HCT116 (cell line): ENCODE measurements around the gene PDE4B. TPM values are rescaled to one million over a fixed set of nuclear protein-coding genes. Genes with fewer than 3 reads are reported as not detected.

Experiments
- ATAC-seq: fragments of 200-7000 bp; cut with Tn5 transposase; 2 replicates; pipeline ENCODE4 v1.9.1; 2020; ENCODE audit warnings: mild to moderate bottlenecking, moderate library complexity
- BruUV-seq: library from RNA; stranded (reverse); fragments of 400-500 nt; replicated peaks from 2 replicates; lab custom pipeline; 2021; lab: Mats Ljungman, UMichigan
- CTCF ChIA-PET: fragments of 300-600 bp; sonication (Branson Sonifier 250); formaldehyde crosslinking; loops from one replicate; lab custom pipeline; 2021; ENCODE audit warnings: antibody characterized with exemption; lab: Charles Lee
- POLR2A ChIA-PET: fragments of 300-600, 350-600 bp; sonication (Branson Sonifier 250); formaldehyde crosslinking; loops from one replicate; lab custom pipeline; 2021; ENCODE audit warnings: antibody characterized with exemption; lab: Charles Lee
- RAD21 ChIA-PET, 2 experiments: fragments of 300-600 bp; sonication (Branson Sonifier 250); formaldehyde crosslinking; loops; one replicate each; lab custom pipeline; 2023; ENCODE audit warnings: low total read pairs in 2 of 2; ENCODE audit not compliant: uncharacterized antibody in 2 of 2, unreplicated experiment in 2 of 2, low non-redundant PET in 1 of 2; lab: Charles Lee
- DNase-seq: peaks from one replicate; pipeline ENCODE4 v3.0.0-alpha.2; 2010; ENCODE audit warnings: low read depth, low spot score
- H2AFZ ChIP-seq: fragments of 200-600 bp; shearing (Covaris generic), sonication (generic); 2 replicates; pipeline ENCODE4 v1.6.1; 2017; ENCODE audit warnings: low read depth, mixed run types, mixed read lengths, antibody characterized with exemption, low read length; ENCODE audit not compliant: poor library complexity, severe bottlenecking
- H3K27ac ChIP-seq: 2 replicates; pipeline ENCODE4 v1.5.1; 2012; ENCODE audit warnings: low read depth, low read length
- H3K27me3 ChIP-seq: fragments of 200-600 bp; sonication (generic); 2 replicates; pipeline ENCODE4 v1.6.1; 2016; ENCODE audit warnings: mixed run types, low read length, mixed read lengths; ENCODE audit not compliant: insufficient read depth
- H3K36me3 ChIP-seq, 2 experiments: fragments of 200-500 bp in 1 of 2; fragments of 200-600 bp in 1 of 2; sonication (Bioruptor generic) in 1 of 2; sonication (generic) in 1 of 2; 2 replicates each; pipeline versions ENCODE4 v1.5.1 to v1.6.1; 2014 to 2016; ENCODE audit warnings: low read length in 2 of 2, inconsistent platforms in 1 of 2, mixed read lengths in 1 of 2, mixed run types in 1 of 2; ENCODE audit not compliant: insufficient read depth in 2 of 2, control insufficient read depth in 1 of 2
- H3K4me1 ChIP-seq, 2 experiments: fragments of 200-600 bp in 1 of 2; sonication (generic) in 1 of 2; 2 replicates each; pipeline versions ENCODE4 v1.5.1 to v1.6.1; 2012 to 2017; ENCODE audit warnings: low read length in 2 of 2, inconsistent platforms in 1 of 2, mild to moderate bottlenecking in 1 of 2, mixed read lengths in 1 of 2, mixed run types in 1 of 2, moderate library complexity in 1 of 2; ENCODE audit not compliant: insufficient read depth in 2 of 2, control insufficient read depth in 1 of 2
- H3K4me2 ChIP-seq: fragments of 200-600 bp; sonication (generic); 2 replicates; pipeline ENCODE4 v1.6.1; 2017; ENCODE audit warnings: mixed run types, low read length, mixed read lengths
- H3K4me3 ChIP-seq, 2 experiments: fragments of 200-600 bp in 1 of 2; sonication (generic) in 1 of 2; replicated peaks in 1 of 2; 2 replicates each; pipeline ENCODE4 v1.5.1; 2011 to 2016; ENCODE audit warnings: low read length in 2 of 2, control low read depth in 1 of 2, low read depth in 1 of 2, mild to moderate bottlenecking in 1 of 2, mixed read lengths in 1 of 2, mixed run types in 1 of 2
- H3K79me2 ChIP-seq: fragments of 200-600 bp; sonication (generic); 2 replicates; pipeline ENCODE4 v1.6.1; 2017; ENCODE audit warnings: mild to moderate bottlenecking, mixed run types, low read length, moderate library complexity, mixed read lengths; ENCODE audit not compliant: insufficient read depth
- H3K9ac ChIP-seq: fragments of 200-600 bp; sonication (generic); 2 replicates; pipeline ENCODE4 v1.6.1; 2016; ENCODE audit warnings: low read length, mixed read lengths
- H3K9me2 ChIP-seq: fragments of 200-600 bp; sonication (generic), shearing (Covaris generic); 2 replicates; pipeline ENCODE4 v1.6.1; 2017; ENCODE audit warnings: mixed run types, mild to moderate bottlenecking, moderate library complexity; ENCODE audit not compliant: insufficient read depth
- H3K9me3 ChIP-seq, 2 experiments: fragments of 200-500 bp in 1 of 2; fragments of 200-600 bp in 1 of 2; sonication (Bioruptor generic) in 1 of 2; sonication (generic) in 1 of 2; 2 replicates each; pipeline ENCODE4 v1.6.1; 2014 to 2017; ENCODE audit warnings: low read length in 2 of 2, mixed read lengths in 2 of 2, inconsistent platforms in 1 of 2, low read depth in 1 of 2, mild to moderate bottlenecking in 1 of 2, mixed run types in 1 of 2, moderate library complexity in 1 of 2; ENCODE audit not compliant: control insufficient read depth in 1 of 2, insufficient read depth in 1 of 2
- H4K20me1 ChIP-seq: fragments of 200-600 bp; sonication (generic), shearing (Covaris generic); 2 replicates; pipeline ENCODE4 v1.6.1; 2017; ENCODE audit warnings: mixed run types, mild to moderate bottlenecking, moderate library complexity; ENCODE audit not compliant: insufficient read depth
- CBX3 ChIP-seq: IDR thresholded peaks from 2 replicates; pipeline ENCODE4 v1.6.1; 2012; ENCODE audit warnings: low read depth
- CEBPB ChIP-seq: IDR thresholded peaks from 2 replicates; pipeline ENCODE4 v1.6.1; 2012; ENCODE audit warnings: low read depth
- EGR1 ChIP-seq: IDR thresholded peaks from 2 replicates; pipeline ENCODE4 v1.6.1; 2012; ENCODE audit warnings: low read depth
- ELF1 ChIP-seq: IDR thresholded peaks from 2 replicates; pipeline ENCODE4 v1.6.1; 2012; ENCODE audit warnings: low read depth, borderline replicate concordance
- EZH2 ChIP-seq: fragments of 200-600 bp; sonication (generic); IDR thresholded peaks from 2 replicates; pipeline ENCODE4 v1.6.1; 2017; ENCODE audit warnings: antibody characterized with exemption, mixed run types
- POLR2A ChIP-seq: IDR thresholded peaks from 2 replicates; pipeline ENCODE4 v1.7.0; 2011; ENCODE audit warnings: borderline replicate concordance; ENCODE audit not compliant: insufficient read depth, insufficient read length; ENCODE audit errors: extremely low read depth
- RAD21 ChIP-seq: IDR thresholded peaks from 2 replicates; pipeline ENCODE4 v1.6.1; 2012; ENCODE audit warnings: low read depth, mild to moderate bottlenecking
- SP1 ChIP-seq: IDR thresholded peaks from 2 replicates; pipeline ENCODE4 v1.6.1; 2012; ENCODE audit warnings: low read depth
- SRF ChIP-seq: IDR thresholded peaks from 2 replicates; pipeline ENCODE4 v1.6.1; 2012; ENCODE audit warnings: low read depth
- YY1 ChIP-seq: IDR thresholded peaks from 2 replicates; pipeline ENCODE4 v1.6.1; 2011; ENCODE audit warnings: low read length, low read depth, moderate library complexity, mild to moderate bottlenecking; ENCODE audit not compliant: insufficient replicate concordance; ENCODE audit errors: extremely low read depth
- ZBTB33 ChIP-seq: IDR thresholded peaks from 2 replicates; pipeline ENCODE4 v1.6.1; 2011; ENCODE audit warnings: mild to moderate bottlenecking, low read length, moderate library complexity; ENCODE audit not compliant: insufficient replicate concordance; ENCODE audit errors: extremely low read depth
- ZFX ChIP-seq: fragments of 450-650 bp; IDR thresholded peaks from 2 replicates; pipeline ENCODE4 v1.6.1; 2017
- intact Hi-C: fragments of 100-400 bp; cut with micrococcal nuclease; formaldehyde crosslinking; loops from 2 replicates; pipeline ENCODE4 v1.10.0; 2022
- total RNA-seq: library from RNA; stranded (reverse); gene quantifications from one replicate; pipeline ENCODE4 v1.2.1, GENCODE V29; 2021; ENCODE audit not compliant: unreplicated experiment
- TF ChIP-seq, protein P1 (sequence below): IDR thresholded peaks from 2 replicates; pipeline ENCODE4 v1.6.1; 2012
- TF ChIP-seq, protein P2 (sequence below): IDR thresholded peaks from 2 replicates; pipeline ENCODE4 v1.6.1; 2012
- TF ChIP-seq, protein P3 (sequence below): IDR thresholded peaks from 2 replicates; pipeline ENCODE4 v1.6.1; 2012; ENCODE audit warnings: low read depth

Gene PDE4B
- total RNA-seq, 1 experiment from 2014 or later = 76.9 TPM

- no peak for DNase-seq
- Histone ChIP-seq H2AFZ (no peak overlapping the region), H3K9ac (no peak overlapping the region), H3K9me3 (no peaks in the 10 kb centered on the region), H4K20me1 (no peaks in the 10 kb centered on the region), H3K79me2 (no peaks in the 10 kb centered on the region), H3K27ac (no peak overlapping the region), H3K9me2 (no peaks in the 10 kb centered on the region), H3K27me3 (no peaks in the 10 kb centered on the region), H3K36me3 (no peaks in the 10 kb centered on the region), H3K4me2 (no peak overlapping the region), H3K4me1 (peaks cover 11 to 16% of the 10 kb centered on the region in 2 experiments; a peak in 2 of 4 replicates), H3K4me3 (no peak overlapping the region)
- intact Hi-C loops = no loop called here
- no TSS peak for BruUV-seq
- ChIA-PET CTCF (no interaction called here), RAD21 (no interaction called here), POLR2A (no interaction called here)
- ATAC-seq = no peak
- TF ChIP-seq EZH2 = no peak
- no peak for TF ChIP-seq ZFX
- no peak for TF ChIP-seq POLR2A
- no peak for TF ChIP-seq YY1
- no peak for TF ChIP-seq SRF
- no peak for TF ChIP-seq SP1
- TF ChIP-seq CEBPB = no peak
- TF ChIP-seq, protein P1, sequence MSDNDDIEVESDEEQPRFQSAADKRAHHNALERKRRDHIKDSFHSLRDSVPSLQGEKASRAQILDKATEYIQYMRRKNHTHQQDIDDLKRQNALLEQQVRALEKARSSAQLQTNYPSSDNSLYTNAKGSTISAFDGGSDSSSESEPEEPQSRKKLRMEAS = no peak
- TF ChIP-seq, protein P2, sequence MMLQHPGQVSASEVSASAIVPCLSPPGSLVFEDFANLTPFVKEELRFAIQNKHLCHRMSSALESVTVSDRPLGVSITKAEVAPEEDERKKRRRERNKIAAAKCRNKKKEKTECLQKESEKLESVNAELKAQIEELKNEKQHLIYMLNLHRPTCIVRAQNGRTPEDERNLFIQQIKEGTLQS = no peak
- no peak for TF ChIP-seq ELF1
- no peak for TF ChIP-seq EGR1
- no peak for TF ChIP-seq RAD21
- no peak for TF ChIP-seq ZBTB33
- no peak for TF ChIP-seq CBX3
- TF ChIP-seq, protein P3, sequence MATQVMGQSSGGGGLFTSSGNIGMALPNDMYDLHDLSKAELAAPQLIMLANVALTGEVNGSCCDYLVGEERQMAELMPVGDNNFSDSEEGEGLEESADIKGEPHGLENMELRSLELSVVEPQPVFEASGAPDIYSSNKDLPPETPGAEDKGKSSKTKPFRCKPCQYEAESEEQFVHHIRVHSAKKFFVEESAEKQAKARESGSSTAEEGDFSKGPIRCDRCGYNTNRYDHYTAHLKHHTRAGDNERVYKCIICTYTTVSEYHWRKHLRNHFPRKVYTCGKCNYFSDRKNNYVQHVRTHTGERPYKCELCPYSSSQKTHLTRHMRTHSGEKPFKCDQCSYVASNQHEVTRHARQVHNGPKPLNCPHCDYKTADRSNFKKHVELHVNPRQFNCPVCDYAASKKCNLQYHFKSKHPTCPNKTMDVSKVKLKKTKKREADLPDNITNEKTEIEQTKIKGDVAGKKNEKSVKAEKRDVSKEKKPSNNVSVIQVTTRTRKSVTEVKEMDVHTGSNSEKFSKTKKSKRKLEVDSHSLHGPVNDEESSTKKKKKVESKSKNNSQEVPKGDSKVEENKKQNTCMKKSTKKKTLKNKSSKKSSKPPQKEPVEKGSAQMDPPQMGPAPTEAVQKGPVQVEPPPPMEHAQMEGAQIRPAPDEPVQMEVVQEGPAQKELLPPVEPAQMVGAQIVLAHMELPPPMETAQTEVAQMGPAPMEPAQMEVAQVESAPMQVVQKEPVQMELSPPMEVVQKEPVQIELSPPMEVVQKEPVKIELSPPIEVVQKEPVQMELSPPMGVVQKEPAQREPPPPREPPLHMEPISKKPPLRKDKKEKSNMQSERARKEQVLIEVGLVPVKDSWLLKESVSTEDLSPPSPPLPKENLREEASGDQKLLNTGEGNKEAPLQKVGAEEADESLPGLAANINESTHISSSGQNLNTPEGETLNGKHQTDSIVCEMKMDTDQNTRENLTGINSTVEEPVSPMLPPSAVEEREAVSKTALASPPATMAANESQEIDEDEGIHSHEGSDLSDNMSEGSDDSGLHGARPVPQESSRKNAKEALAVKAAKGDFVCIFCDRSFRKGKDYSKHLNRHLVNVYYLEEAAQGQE = no peak
These were observed 379.6 kb downstream of the PDE4B start for GRCh38 chr1:66172272-66172671.
